Muscle of arm (tissue), 12 donors: ENCODE measurements around the gene NIN. TPM values are rescaled to one million over a fixed set of nuclear protein-coding genes. Genes with fewer than 3 reads are reported as not detected.

Experiments used
- polyA plus RNA-seq, 12 donors: library from polyadenylated mRNA; unstranded; fragments of 120-200 nt; gene quantifications; one replicate each; pipeline ENCODE4 v1.2.1, GENCODE V29; 2013; ENCODE audit not compliant: insufficient read length in 12 of 12

Gene NIN
- polyA plus RNA-seq, 12 donors = 32.0 to 57.2 (median 43.0) TPM; not detected in 1

Other genes starting within 250 kb of the NIN start
- gene SAV1, start 162.9 kb downstream of the NIN start, polyA plus RNA-seq = 10 to 100 TPM in 11 of 12 donors, not detected in 1; 22.5 to 43.8 (median 27.3) TPM
- 1 to 10 TPM in 8 of 12 donors, under 1 TPM in 2, not detected in 2; 0.64 to 2.8 (median 1.4) TPM for gene ABHD12B, start 40.9 kb upstream of the NIN start, polyA plus RNA-seq
- gene PYGL, start 113.3 kb upstream of the NIN start, polyA plus RNA-seq = 10 to 100 TPM in 11 of 12 donors, not detected in 1; 29.0 to 48.8 (median 38.2) TPM